Right lobe of liver (tissue), 4 donors: ENCODE results near the gene RAB5B.

Experiments used
- POLR2A ChIP-seq: fragments of 450-650 bp; IDR thresholded peaks from one replicate; pipeline ENCODE4 v1.6.1; 2017; ENCODE audit warnings: antibody characterized with exemption, mild to moderate bottlenecking
- TF ChIP-seq, protein P1 (sequence below), 4 donors: fragments of 200-600 bp in 3 of 4; fragments of 450-650 bp in 1 of 4; IDR thresholded peaks; one replicate each; pipeline versions ENCODE4 v1.5.1 to v1.8.0; 2016 to 2022; ENCODE audit warnings: antibody characterized with exemption in 4 of 4, mild to moderate bottlenecking in 2 of 4
- donor health status: DM: no; HTN: no; CAD: no.
- donor health status: DM: no; HTN: no; CAD: no.
- donor health status: DM: no; HTN: yes; CAD: no.

DNA sequence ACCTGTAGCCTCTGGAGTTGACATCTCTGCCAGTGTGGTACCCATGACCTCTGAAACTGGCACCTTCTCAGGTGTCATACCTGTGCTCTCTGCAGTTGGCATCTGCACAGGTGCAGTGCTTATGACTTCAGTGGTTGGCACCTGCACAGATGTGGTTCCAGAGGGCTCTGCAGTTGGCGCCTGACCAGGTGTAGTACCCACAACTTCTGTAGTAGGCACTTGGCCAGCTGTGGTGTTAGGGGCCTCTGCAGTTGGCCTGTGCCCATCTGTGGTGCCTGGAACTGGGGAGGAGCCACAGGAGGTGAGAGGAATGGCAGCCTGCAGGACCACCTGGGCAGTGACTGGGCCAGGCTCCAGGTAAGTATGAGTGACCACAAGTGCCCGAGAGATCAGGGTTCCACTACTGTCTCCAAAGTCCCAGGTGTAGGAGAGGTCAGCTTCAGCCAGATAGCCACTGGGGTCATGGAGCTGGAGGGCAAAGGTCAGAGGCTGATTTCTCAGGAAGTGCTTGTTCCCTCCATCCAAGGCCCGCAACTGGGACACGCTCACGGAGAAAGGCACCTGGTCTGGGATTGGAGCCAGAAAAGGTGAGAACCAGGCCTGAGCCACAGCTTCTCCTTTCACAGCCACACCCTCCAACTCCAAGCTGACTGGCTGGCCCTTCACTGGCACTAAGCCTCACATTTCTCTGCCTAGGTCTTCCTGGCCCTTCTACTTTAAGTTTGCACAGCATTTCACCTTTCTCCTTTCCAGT lies 16.6 kb upstream of the RAB5B start:
- TF ChIP-seq, protein P1, sequence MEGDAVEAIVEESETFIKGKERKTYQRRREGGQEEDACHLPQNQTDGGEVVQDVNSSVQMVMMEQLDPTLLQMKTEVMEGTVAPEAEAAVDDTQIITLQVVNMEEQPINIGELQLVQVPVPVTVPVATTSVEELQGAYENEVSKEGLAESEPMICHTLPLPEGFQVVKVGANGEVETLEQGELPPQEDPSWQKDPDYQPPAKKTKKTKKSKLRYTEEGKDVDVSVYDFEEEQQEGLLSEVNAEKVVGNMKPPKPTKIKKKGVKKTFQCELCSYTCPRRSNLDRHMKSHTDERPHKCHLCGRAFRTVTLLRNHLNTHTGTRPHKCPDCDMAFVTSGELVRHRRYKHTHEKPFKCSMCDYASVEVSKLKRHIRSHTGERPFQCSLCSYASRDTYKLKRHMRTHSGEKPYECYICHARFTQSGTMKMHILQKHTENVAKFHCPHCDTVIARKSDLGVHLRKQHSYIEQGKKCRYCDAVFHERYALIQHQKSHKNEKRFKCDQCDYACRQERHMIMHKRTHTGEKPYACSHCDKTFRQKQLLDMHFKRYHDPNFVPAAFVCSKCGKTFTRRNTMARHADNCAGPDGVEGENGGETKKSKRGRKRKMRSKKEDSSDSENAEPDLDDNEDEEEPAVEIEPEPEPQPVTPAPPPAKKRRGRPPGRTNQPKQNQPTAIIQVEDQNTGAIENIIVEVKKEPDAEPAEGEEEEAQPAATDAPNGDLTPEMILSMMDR (IDR thresholded peaks at IDR 0.05): no peak
- no peak for TF ChIP-seq POLR2A
